Stimulated activated CD8-positive, alpha-beta memory T cell treated with anti-CD3 and anti-CD28 coated beads, Interleukin-7, amount 100 ng/mL, for 24 hours (primary cell): ENCODE results near the gene HOXA4.

Experiments
- DNase-seq: peaks from one replicate; pipeline ENCODE4 v3.0.0-alpha.2; 2020; ENCODE audit warnings: low read depth

Gene HOXA4

DNA sequence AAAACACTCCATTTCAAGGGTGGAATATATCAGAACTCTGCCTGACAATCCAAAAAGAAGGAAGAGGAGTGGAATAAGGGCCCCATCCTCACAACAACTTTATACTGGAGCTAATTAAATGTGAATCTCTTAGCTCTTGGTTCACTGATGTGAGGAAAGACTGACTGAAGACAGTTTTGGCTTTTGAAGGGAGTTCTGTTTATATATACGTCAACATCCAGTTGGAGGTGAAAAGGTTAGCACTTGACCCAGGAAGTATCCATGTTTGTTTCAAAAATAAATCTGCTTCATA lies 37.8 kb downstream of the HOXA4 start:
- no peak for DNase-seq

DNA sequence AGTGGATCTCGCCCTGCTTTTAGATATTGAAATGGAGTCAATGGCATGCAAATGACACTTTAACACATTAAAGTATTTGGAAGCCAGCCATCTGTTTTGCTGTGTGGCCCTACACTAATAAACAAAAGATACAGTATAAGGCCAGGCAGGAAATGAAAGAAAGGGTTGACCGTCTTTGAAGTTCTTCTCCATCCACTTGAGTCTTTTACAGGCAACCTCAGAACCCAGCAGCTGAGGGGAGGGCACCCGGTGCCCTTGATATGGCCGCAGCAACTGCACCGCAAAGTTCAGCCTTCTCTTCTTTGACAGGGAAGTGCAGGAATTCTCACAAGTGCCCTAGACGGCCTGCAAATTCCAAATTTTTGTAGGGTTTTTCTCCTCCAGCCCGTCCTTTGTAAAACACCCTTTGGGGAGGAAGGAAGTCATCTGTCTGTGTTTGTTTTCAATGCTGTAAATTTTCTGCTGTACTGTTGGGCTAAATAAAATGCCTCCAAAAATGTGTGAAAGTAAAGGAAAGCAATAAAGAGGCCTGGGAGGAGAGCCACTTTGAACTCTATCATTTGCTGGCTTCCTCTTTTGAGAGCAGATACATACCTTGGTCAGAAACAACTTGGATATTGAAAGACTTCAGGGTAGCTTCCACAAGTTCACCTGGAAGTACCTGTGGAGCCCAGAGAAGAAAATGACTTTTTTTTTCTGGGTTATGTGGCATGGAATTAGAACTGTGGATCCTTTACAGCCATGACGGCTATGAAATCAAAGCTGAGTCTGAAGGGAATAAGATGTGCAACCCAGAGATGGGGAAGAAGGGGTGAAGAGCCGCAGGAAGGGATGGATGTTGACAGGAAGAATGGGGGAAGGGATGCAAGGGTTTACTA lies 38.4 kb downstream of the HOXA4 start:
- DNase-seq, result no peak

DNA sequence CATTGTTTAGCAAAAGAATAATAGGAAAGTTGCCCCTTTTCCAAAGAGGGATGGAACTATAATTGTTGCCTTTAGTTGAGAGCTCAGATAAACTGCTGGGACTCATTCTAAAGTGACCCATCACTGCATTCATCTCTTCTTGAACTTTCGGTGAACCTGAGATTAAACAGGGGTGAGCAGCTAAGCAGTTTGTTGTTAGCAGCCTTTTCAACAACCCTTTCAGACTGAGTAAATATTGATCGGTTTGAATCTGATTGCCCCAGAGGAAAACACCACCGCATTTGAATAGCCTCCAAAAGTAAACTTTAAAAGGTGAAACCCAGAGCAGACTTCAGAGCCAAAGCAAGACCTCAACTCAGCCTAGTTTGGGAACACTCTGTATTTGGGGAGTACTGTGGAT lies 39.5 kb downstream of the HOXA4 start:
- DNase-seq, result no peak

DNA sequence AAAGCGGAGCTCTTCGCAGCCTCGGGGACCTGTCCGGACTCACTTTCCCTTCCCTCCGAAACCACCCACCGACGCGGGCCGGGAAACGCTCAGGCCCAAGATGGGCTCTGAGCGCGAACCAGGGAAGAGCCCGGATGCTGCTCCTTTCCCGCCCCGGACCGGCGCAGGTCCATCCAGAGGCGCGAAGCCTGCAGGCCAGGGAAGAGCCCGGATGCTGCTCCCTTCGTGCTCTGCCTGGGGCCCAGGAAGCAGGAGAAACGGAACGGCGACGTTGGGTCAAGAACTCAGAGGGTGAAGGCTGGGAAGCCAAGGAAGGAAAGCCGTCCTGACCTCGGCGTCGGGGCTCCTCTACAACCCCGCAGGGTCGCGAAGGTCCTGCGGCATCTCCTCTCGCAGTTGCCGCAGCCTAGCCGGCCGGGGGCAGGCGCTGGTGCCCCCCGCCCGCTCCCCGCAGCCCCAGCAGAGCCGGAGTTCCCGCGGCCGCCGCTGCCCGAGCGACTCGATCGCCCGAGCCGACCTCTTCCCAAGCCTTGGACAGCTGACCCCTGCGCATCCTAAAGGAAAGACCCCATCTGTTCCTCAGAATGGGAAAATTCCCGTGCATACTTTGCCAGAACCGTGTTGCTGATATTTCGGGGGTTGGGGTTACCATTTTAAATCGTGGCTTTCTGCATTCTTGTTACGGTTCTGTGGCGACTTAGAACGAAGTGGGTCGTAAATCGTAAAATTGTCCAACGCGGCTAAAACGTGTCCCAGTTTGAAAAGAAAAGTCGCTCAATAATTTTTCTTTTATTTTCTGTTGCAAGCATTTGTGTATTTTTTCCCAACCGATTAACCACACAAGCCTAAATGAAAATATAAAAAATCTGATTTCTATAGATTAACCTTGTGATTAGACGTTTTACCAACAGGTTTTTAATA lies 42.3 kb downstream of the HOXA4 start:
- DNase-seq, result no peak

DNA sequence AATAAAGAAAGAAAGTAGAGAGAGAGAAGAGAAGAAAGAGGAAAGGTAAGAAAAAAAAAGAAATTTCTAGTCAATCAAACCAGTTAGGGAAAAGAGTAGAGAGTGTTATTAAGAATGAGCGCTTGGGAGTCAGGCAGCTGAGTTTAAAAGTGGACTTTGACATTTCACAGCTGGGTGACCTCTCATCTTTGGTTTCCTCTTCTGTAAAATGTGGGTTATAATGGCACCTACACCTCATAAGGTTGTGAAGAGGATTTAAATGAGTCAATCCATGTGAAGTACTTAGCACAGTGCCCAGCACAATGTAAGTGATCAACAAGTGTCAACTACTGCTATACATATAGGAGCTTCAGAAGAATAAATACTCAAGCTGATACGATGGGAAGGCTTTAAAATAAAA lies 46.9 kb downstream of the HOXA4 start:
- no peak for DNase-seq

DNA sequence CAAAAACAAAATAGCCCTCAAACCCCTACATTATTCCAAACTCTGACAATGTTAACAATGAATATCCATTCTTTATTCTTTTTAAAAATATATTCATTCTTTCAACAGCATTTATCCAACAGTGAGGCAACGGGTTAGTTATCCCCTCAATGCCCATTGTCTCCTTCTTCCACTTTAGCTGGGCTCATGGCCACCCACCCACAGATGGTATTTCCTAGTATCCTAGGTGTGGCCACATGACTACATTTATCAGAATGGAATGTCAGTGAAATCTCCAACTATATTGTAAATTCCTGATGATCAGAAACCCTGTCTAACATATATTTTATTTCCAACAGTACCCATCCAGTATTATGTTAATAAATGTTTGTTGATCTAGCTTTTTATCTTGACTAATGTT lies 48.4 kb downstream of the HOXA4 start:
- no peak for DNase-seq

DNA sequence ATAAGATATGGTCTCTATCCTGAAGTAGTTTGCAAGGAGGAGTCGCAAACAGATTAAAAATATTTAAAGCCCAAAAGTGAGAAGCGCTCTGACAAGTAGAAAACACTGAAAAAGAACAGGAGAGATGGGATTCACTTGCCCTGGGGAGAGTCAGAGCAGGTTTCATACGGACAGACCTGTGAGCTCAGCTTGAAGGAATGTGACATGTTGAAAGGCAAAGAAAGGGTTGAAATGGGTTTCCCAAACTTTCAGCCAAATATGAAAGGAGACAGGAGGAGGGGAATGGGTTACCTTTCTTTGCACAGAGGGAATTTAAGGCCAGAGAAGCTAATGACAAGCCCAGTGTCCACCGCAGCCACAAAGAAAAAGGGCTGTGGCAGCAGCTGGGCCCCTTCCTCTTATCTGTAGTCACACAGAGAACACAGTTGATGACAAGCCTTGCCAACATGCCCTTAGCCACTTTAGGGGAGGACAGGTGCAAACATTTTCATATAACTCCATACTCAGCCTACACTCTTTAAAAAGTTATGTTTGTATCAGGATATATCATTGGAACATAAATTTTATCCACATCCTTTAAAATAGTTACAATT lies 49.6 kb downstream of the HOXA4 start:
- DNase-seq, result no peak

DNA sequence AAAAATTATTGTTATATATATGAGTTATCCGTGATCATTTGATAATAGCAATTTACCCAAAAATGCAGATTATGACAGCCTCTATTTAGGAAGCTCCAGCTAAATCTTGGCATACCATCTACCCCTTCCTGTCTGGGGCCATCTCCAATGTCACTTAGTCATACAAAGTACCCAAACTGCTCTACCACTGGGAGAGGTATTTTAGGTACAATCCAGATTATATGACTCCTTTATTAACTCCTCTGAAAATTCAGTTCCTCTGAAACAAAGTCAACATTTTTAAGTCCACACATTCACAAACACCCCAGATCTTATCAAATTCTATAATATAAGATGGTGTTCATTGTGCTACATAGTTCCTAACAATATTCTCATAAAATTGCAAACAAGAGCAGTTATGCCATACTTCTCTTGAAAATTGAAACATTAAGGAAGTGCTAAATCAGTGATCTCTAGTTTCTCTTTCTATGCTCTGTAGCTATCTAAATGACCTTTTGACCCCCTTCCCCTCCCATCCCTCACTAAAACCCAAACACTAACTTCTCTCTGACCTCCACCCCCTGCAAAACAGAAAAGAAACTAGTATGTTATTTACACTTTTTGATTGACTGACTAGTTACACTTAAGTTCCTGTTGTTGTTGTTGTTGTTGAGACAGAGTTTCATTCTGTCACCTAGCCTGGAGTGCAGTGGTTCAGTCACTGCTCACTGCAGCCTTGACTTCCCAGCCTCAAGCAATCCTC lies 51.2 kb downstream of the HOXA4 start:
- DNase-seq, result no peak

DNA sequence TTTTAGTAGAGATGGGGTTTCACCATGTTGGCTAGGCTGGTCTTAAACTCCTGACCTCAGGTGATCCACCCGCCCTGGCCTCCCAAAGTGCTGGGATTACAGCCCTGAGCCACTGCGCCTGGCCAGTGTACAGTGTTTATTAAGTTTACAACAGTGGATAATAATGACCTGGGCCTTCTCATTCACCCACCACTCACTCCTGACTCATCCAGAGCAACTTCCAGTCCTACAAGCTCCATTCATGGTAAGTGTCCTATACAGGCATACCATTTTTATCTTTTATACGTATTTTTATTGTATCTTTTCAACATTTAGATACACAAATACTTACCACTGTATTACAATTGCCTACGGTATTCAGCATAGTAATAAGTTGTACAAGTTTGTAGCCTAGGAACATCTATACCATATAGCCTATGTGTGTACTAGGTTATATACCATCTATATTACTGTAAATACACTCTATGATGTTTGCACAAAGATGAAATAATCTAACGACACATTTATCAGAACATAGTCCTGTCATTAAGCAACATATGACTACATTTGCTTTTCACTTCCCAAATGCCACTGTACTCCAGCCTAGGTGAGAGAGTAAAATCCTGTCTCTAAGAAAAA lies 51.8 kb downstream of the HOXA4 start:
- DNase-seq, result no peak
